Trophoblast cell (in vitro differentiated cells and primary cell): ENCODE data around the gene SCO1.
A peak's percentile ranks its signal among the peaks of the same experiment; 100 is the strongest.

Experiments used
- DNase-seq, 2 donors: peaks; one replicate each; pipeline ENCODE4 v3.0.0-alpha.2; 2016
- H2AFZ ChIP-seq: 2 replicates; pipeline ENCODE4 v1.6.1; 2013; ENCODE audit warnings: low read length, moderate library complexity, mild to moderate bottlenecking; ENCODE audit not compliant: insufficient read depth, poor library complexity
- H2AK5ac ChIP-seq: 2 replicates; pipeline ENCODE4 v1.6.1; 2013; ENCODE audit warnings: mild to moderate bottlenecking, low read length
- H2BK120ac ChIP-seq: 2 replicates; pipeline ENCODE4 v1.6.1; 2013; ENCODE audit warnings: low read length, mild to moderate bottlenecking, moderate library complexity; ENCODE audit not compliant: insufficient read depth, poor library complexity
- H2BK12ac ChIP-seq: 2 replicates; pipeline ENCODE4 v1.6.1; 2013; ENCODE audit warnings: mild to moderate bottlenecking, low read length, moderate library complexity
- H2BK5ac ChIP-seq: 2 replicates; pipeline ENCODE4 v1.6.1; 2013; ENCODE audit warnings: low read length, low read depth, moderate library complexity, mild to moderate bottlenecking; ENCODE audit not compliant: poor library complexity
- H3K14ac ChIP-seq: 2 replicates; pipeline ENCODE4 v1.6.1; 2013; ENCODE audit warnings: mild to moderate bottlenecking, low read length
- H3K18ac ChIP-seq: 2 replicates; pipeline ENCODE4 v1.6.1; 2013; ENCODE audit warnings: mild to moderate bottlenecking, low read length
- H3K23ac ChIP-seq: 2 replicates; pipeline ENCODE4 v1.6.1; 2013; ENCODE audit warnings: low read length
- H3K27ac ChIP-seq: 2 replicates; pipeline ENCODE4 v1.5.1; 2013; ENCODE audit warnings: low read depth, mild to moderate bottlenecking, inconsistent platforms, low read length, moderate library complexity
- H3K27me3 ChIP-seq: 2 replicates; pipeline ENCODE4 v1.6.1; 2013; ENCODE audit warnings: inconsistent platforms, mild to moderate bottlenecking, low read length, moderate library complexity; ENCODE audit not compliant: insufficient read depth
- H3K36me3 ChIP-seq, 2 experiments: 1 replicate in 1 of 2; 2 replicates in 1 of 2; pipeline ENCODE4 v1.6.1; 2013; ENCODE audit warnings: low read length in 2 of 2, mild to moderate bottlenecking in 2 of 2, moderate library complexity in 1 of 2; ENCODE audit not compliant: insufficient read depth in 2 of 2, control insufficient read depth in 1 of 2
- H3K4ac ChIP-seq: 2 replicates; pipeline ENCODE4 v1.6.1; 2013; ENCODE audit warnings: low read depth, mild to moderate bottlenecking, low read length, moderate library complexity
- H3K4me1 ChIP-seq, 2 experiments: 1 replicate in 1 of 2; 2 replicates in 1 of 2; pipeline ENCODE4 v1.6.1; 2013; ENCODE audit warnings: low read length in 2 of 2, mild to moderate bottlenecking in 2 of 2, moderate library complexity in 1 of 2; ENCODE audit not compliant: insufficient read depth in 2 of 2, control insufficient read depth in 1 of 2
- H3K4me2 ChIP-seq: 2 replicates; pipeline ENCODE4 v1.6.1; 2013; ENCODE audit warnings: inconsistent platforms, mild to moderate bottlenecking, low read length, moderate library complexity
- H3K4me3 ChIP-seq: 2 replicates; pipeline ENCODE4 v1.5.1; 2013; ENCODE audit warnings: mild to moderate bottlenecking, low read depth, low read length, inconsistent platforms
- H3K79me1 ChIP-seq: one replicate; pipeline ENCODE4 v1.6.1; 2013; ENCODE audit warnings: low read length
- H3K79me2 ChIP-seq: 2 replicates; pipeline ENCODE4 v1.6.1; 2013; ENCODE audit warnings: low read length, mild to moderate bottlenecking; ENCODE audit not compliant: control insufficient read depth, insufficient read depth, poor library complexity
- H3K9ac ChIP-seq: 2 replicates; pipeline ENCODE4 v1.6.1; 2013; ENCODE audit warnings: mild to moderate bottlenecking, low read length
- H3K9me3 ChIP-seq: 2 replicates; pipeline ENCODE4 v1.6.1; 2013; ENCODE audit warnings: low read depth, mild to moderate bottlenecking, control low read depth, inconsistent platforms, low read length; ENCODE audit not compliant: insufficient read depth
- H4K12ac ChIP-seq: 2 replicates; pipeline ENCODE4 v1.6.1; 2013; ENCODE audit warnings: low read depth, mild to moderate bottlenecking, low read length, moderate library complexity
- H4K8ac ChIP-seq: 2 replicates; pipeline ENCODE4 v1.6.1; 2013; ENCODE audit warnings: low read depth, mild to moderate bottlenecking, low read length, moderate library complexity
- H4K91ac ChIP-seq: one replicate; pipeline ENCODE4 v1.6.1; 2013; ENCODE audit warnings: low read depth, mild to moderate bottlenecking, low read length, moderate library complexity
- WGBS: extraction: QIAGEN DNeasy Blood & Tissue Kit; methylation state at CpG from one replicate; pipeline ENCODE4 v1.1.7; 2013; ENCODE audit warnings: missing lambda C conversion rate; ENCODE audit not compliant: insufficient read length, insufficient coverage; ENCODE audit errors: extremely low coverage; 5-methylcytosine and 5-hydroxymethylcytosine counted together

The SCO1 gene

DNA sequence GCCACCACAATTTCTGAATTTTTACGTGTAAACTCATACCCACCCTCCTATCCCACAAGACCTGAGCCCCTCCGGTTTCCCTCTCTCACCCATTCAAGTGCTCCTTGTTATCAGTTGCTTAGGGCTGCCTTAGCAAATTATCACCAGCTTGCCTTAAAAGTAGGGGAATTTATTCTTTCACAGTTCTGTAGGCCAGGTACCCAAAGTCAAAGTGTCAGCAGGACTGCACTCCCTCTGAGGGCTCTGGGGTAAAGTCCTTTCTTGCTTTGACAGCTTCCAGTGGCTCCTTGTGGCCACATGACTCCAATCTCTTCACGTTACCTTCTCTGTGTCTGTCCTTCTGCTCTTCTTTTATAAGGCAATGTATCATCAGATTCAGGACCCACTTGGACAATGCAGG, 40.4 kb upstream of the SCO1 start:
- Histone ChIP-seq H3K4ac (no peak overlapping the region), H3K79me2 (no peaks in the 10 kb centered on the region), H3K4me1 (no peaks in the 10 kb centered on the region), H3K14ac (no peak overlapping the region), H2AK5ac (no peak overlapping the region), H4K91ac (no peak overlapping the region), H2BK120ac (no peak overlapping the region), H2BK12ac (no peak overlapping the region), H4K8ac (no peak overlapping the region), H3K23ac (no peak overlapping the region), H3K79me1 (no peaks in the 10 kb centered on the region), H2BK5ac (no peak overlapping the region), H3K4me2 (no peak overlapping the region), H4K12ac (no peak overlapping the region), H2AFZ (no peak overlapping the region), H3K36me3 (no peaks in the 10 kb centered on the region), H3K9me3 (peaks cover 2% of the 10 kb centered on the region), H3K4me3 (no peak overlapping the region), H3K18ac (no peak overlapping the region), H3K9ac (no peak overlapping the region), H3K27ac (no peak overlapping the region), H3K27me3 (no peaks in the 10 kb centered on the region)
- no peak for DNase-seq
- WGBS: no CpG with 5 or more reads among the region's 3 CpGs

DNA sequence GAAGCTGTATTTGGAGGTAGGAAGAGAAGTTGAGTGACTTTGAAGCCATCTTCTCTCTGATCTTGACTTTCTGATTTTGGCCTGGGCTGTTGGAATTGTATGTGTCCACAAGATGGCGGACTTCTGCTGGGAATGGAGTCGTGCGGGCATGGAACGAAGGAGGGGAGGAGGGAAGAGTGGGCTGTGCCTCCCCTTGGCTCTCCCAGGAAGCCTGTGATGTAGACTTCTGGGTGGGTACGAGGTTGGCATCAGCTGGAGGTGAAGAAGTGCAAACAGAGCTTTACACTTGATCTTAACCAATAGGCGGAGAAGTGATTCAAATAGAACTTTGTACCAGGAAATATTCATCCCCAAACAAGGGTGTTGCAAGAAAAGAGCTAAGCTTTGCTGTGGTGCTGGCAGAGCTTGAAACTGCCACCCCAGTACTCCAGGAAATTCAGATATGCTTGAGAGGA, 39.9 kb upstream of the SCO1 start:
- H3K18ac ChIP-seq: no peak overlapping the region
- H3K36me3 ChIP-seq: no peaks in the 10 kb centered on the region
- H3K79me1 ChIP-seq: no peaks in the 10 kb centered on the region
- no peak overlapping the region for H4K8ac ChIP-seq
- H3K27ac ChIP-seq: no peak overlapping the region
- no peak overlapping the region for H2AK5ac ChIP-seq
- no peak overlapping the region for H4K91ac ChIP-seq
- no peak overlapping the region for H2BK5ac ChIP-seq
- no peak overlapping the region for H3K9ac ChIP-seq
- no peak overlapping the region for H2BK120ac ChIP-seq
- H3K23ac ChIP-seq: no peak overlapping the region
- WGBS: no CpG with 5 or more reads among the region's 6 CpGs
- H3K27me3 ChIP-seq: no peaks in the 10 kb centered on the region
- no peak overlapping the region for H2AFZ ChIP-seq
- H3K4me2 ChIP-seq: no peak overlapping the region
- H3K4ac ChIP-seq: no peak overlapping the region
- H3K4me1 ChIP-seq: no peaks in the 10 kb centered on the region
- no peak overlapping the region for H3K4me3 ChIP-seq
- no peak overlapping the region for H3K14ac ChIP-seq
- no peak overlapping the region for H4K12ac ChIP-seq
- no peaks in the 10 kb centered on the region for H3K79me2 ChIP-seq
- peak in 1 of 2 donors; percentile 61 for DNase-seq
- peaks cover 2% of the 10 kb centered on the region for H3K9me3 ChIP-seq
- H2BK12ac ChIP-seq: no peak overlapping the region

DNA sequence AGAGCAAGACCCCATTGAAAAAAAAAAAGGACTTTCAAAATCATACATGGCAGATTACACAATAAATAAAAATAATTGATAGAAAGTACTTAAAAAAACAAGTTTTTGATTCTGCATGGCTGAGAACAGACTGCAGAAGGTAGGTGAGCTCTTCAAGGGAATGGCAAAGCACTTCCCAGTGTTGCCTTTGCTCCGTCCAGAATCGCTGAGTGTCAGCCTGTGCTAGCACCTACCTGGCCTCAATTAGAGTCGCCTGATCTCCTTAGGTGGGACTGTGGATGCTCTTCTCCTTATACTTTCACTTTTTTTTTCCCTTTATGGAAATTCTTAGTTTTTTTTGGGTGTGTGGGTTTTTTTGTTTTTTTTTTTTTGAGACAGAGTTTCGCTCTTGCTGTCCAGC, 38.5 kb upstream of the SCO1 start:
- Histone ChIP-seq H3K4ac (no peak overlapping the region), H3K14ac (no peak overlapping the region), H3K4me1 (no peaks in the 10 kb centered on the region), H3K27me3 (no peaks in the 10 kb centered on the region), H3K79me1 (no peaks in the 10 kb centered on the region), H3K23ac (no peak overlapping the region), H2BK5ac (no peak overlapping the region), H2BK120ac (no peak overlapping the region), H4K8ac (no peak overlapping the region), H2AFZ (no peak overlapping the region), H4K91ac (no peak overlapping the region), H3K79me2 (no peaks in the 10 kb centered on the region), H2BK12ac (no peak overlapping the region), H3K4me3 (no peak overlapping the region), H2AK5ac (no peak overlapping the region), H4K12ac (no peak overlapping the region), H3K9me3 (peaks cover 2% of the 10 kb centered on the region), H3K18ac (no peak overlapping the region), H3K4me2 (no peak overlapping the region), H3K36me3 (no peaks in the 10 kb centered on the region), H3K27ac (no peak overlapping the region), H3K9ac (no peak overlapping the region)
- WGBS: no CpG with 5 or more reads among the region's 4 CpGs
- DNase-seq: no peak

DNA sequence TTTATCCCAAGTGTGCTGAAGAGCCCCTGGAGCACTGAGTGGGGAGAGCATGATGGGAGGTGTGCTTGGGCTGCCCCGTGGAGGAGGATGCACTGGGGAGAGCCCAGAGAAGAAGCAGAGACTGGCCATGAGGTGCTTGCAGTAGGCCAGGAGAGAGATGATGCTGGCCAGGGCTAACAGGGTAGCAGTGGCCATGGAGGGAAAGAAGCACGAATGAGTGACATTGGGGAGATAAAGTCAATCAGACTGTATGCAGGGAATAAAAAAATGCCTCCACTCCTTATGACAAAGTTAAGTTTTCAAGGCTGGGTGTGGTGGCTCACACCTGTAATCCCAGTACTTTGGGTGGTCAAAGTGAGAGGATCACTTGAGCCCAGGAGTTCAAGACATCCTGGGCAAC, 37.9 kb upstream of the SCO1 start:
- Histone ChIP-seq H3K4me3 (no peak overlapping the region), H2AFZ (no peak overlapping the region), H2BK120ac (no peak overlapping the region), H2AK5ac (no peak overlapping the region), H3K27me3 (no peaks in the 10 kb centered on the region), H3K14ac (no peak overlapping the region), H4K91ac (no peak overlapping the region), H3K18ac (no peak overlapping the region), H2BK12ac (no peak overlapping the region), H2BK5ac (no peak overlapping the region), H3K9ac (no peak overlapping the region), H3K27ac (no peak overlapping the region), H4K12ac (no peak overlapping the region), H3K36me3 (no peaks in the 10 kb centered on the region), H3K4ac (no peak overlapping the region), H3K23ac (no peak overlapping the region), H3K4me2 (no peak overlapping the region), H3K79me2 (no peaks in the 10 kb centered on the region), H3K79me1 (no peaks in the 10 kb centered on the region), H3K4me1 (no peaks in the 10 kb centered on the region), H3K9me3 (peaks cover 2% of the 10 kb centered on the region), H4K8ac (no peak overlapping the region)
- no peak for DNase-seq
- WGBS: no CpG with 5 or more reads among the region's 2 CpGs
